SK-N-MC (cell line): ENCODE measurements around the gene ZFAND4.

ENCODE experiments used
- DNase-seq: peaks from one replicate; pipeline ENCODE4 v3.0.0-alpha.2; 2011; ENCODE audit warnings: low read depth, low spot score
- H3K27ac ChIP-seq: fragments of 200-600 bp; sonication (generic); 2 replicates; pipeline ENCODE4 v1.5.1; 2016; ENCODE audit warnings: mixed run types
- H3K36me3 ChIP-seq: fragments of 200-600 bp; sonication (generic); 2 replicates; pipeline ENCODE4 v1.6.1; 2017; ENCODE audit warnings: antibody characterized with exemption, low read length, mixed read lengths; ENCODE audit not compliant: insufficient read depth
- H3K4me3 ChIP-seq: fragments of 200-600 bp; sonication (generic); 2 replicates; pipeline ENCODE4 v1.5.1; 2016
- H3K9ac ChIP-seq: fragments of 200-600 bp; sonication (generic); 2 replicates; pipeline ENCODE4 v1.8.0; 2017; ENCODE audit warnings: mixed run types, mixed read lengths; ENCODE audit not compliant: insufficient read length
- H3K9me3 ChIP-seq: fragments of 200-600 bp; sonication (generic); 2 replicates; pipeline ENCODE4 v1.6.1; 2017; ENCODE audit warnings: low read depth, mild to moderate bottlenecking, antibody characterized with exemption, low read length, moderate library complexity, mixed read lengths
- EZH2 ChIP-seq: fragments of 200-600 bp; sonication (generic); IDR thresholded peaks from one replicate; pipeline ENCODE4 v1.6.1; 2017; ENCODE audit warnings: antibody characterized with exemption
- FOXP2 ChIP-seq: optimal IDR thresholded peaks from 2 replicates; pipeline ENCODE3; 2011; ENCODE audit warnings: mild to moderate bottlenecking, moderate library complexity; ENCODE audit not compliant: insufficient read depth; ENCODE audit errors: extremely low read length, control extremely low read depth
- POLR2AphosphoS5 ChIP-seq: IDR thresholded peaks from 2 replicates; pipeline ENCODE4 v1.6.1; 2012; ENCODE audit warnings: mild to moderate bottlenecking, low read depth, low read length, borderline replicate concordance

Gene ZFAND4

DNA sequence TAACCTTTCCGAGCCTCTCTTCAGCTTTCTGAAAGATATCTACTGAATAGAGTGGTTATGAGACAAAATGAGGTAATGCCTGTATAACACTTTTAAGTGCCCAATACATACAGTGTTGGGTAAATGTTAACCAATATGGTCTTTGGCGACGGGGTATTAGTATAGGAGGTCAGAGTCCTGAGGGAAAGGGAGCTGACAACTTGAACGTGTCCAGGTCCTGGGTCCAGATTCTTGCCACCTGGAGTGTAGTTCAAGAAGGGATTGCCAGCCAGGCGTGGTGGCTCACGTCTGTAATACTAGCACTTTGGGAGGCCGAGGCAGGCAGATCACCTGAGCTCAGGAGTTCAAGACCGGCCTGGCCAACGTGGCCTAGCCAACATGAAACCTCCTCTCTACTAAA lies 76.0 kb downstream of the ZFAND4 start:
- Histone ChIP-seq H3K36me3 (no peaks in the 10 kb centered on the region), H3K9ac (no peak overlapping the region), H3K9me3 (no peaks in the 10 kb centered on the region), H3K27ac (no peak overlapping the region), H3K4me3 (no peak overlapping the region)
- no peak for TF ChIP-seq EZH2
- no peak for TF ChIP-seq POLR2AphosphoS5
- no peak for TF ChIP-seq FOXP2
- no peak for DNase-seq

DNA sequence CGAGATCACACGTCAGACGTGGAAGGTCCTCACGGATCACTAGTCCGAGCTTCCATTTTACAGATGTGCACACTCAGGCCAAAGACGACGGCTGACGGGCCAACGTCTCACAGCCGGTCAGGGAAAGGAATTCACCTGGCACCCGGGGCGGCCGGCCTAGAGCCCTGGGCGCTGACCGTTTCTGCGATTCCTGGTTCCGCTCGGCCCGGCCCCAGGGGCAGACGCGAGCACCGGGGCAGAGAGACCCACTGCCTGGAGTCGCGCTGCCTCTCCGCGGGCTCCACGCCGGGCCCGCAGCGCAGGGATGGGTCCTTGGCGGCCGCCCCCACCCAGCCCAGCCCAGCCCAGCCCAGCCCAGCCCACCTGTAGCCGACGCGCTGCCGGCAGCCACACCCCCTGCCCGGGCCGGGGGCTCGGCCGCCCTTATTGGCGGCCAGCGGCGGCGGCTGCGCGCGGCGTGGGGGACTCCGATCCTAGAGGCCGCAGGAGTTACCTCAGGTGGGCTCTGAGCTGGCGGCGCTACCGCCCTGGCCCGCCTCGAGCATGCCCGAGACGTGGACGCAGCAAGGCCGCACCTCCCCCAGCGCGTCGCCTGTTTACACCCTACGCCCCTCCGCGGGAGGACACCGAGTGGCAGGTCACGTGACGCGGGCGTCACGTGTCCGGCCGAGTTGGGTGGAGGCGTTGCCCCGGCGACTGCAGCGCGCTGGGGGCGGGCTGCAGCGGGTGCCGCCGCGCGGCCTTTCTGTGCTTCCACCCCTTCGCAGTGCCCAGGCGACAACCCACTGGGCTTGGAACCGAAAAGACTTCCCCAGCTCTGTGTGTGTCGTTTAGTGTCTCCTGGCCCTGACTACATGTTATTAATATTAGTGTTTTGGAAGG lies 78.1 kb downstream of the ZFAND4 start:
- Histone ChIP-seq H3K4me3 (peak overlapping the region; percentile 78), H3K9me3 (no peaks in the 10 kb centered on the region), H3K9ac (peak overlapping the region; percentile 64), H3K36me3 (no peaks in the 10 kb centered on the region), H3K27ac (no peak overlapping the region)
- peak; percentile 2 for DNase-seq
- TF ChIP-seq POLR2AphosphoS5 (peak; percentile 49; the same call in 1 of the 2 replicates), EZH2 (no peak), FOXP2 (peak; percentile 67)

- no peaks in the 10 kb centered on the region for H3K36me3 ChIP-seq
- no peak for DNase-seq
- TF ChIP-seq POLR2AphosphoS5: no peak
- TF ChIP-seq EZH2: no peak
- no peak for TF ChIP-seq FOXP2
- H3K27ac ChIP-seq: no peak overlapping the region
- H3K9ac ChIP-seq: peak overlapping the region; percentile 64
- peak overlapping the region; percentile 78 for H3K4me3 ChIP-seq
- no peaks in the 10 kb centered on the region for H3K9me3 ChIP-seq
These were observed 78.7 kb downstream of the ZFAND4 start for GRCh38 chr10:45593938-45594275.

DNA sequence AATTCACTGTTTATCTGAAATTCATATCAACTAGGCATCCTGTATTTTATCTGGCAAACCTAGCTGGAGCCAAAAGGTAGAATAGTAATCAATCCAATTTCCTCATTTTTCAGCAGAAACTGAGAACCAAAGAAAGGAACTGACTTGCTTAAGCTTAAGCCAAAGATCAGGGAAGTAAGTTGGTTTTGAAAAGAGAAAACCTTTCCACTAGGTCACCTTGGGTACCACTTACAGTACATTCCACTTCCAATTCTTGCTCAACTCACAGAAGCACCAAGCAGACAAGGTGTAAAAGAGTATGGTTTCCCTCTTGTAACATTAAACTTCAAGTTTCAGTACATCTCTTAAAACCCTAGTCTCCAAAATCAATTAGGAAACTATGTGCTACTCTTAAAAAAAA lies 79.6 kb downstream of the ZFAND4 start:
- Histone ChIP-seq H3K9ac (no peak overlapping the region), H3K9me3 (no peaks in the 10 kb centered on the region), H3K4me3 (no peak overlapping the region; the same call in 1 of the 2 replicates), H3K36me3 (no peaks in the 10 kb centered on the region), H3K27ac (no peak overlapping the region)
- TF ChIP-seq EZH2 (no peak), FOXP2 (no peak), POLR2AphosphoS5 (no peak)
- DNase-seq: no peak

DNA sequence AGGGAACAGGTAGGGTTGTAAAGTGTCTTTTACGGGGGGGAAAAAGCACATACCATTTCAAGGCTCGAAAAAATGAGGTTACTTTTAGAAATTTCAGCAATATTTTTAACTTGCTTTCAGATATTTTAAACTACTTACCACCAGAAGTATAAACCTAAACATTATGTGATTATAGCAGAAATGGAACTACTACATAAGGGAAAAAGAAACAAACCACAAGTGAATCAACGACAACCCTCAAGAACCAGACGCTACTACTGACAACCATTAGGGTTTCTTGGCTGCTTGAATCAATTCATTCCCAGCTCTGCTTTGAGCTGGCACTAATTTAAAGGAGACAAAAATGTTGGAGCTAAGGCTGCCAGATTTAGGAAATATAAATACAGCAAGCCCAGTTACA lies 80.1 kb downstream of the ZFAND4 start:
- H3K9ac ChIP-seq: no peak overlapping the region
- H3K9me3 ChIP-seq: no peaks in the 10 kb centered on the region
- no peak for DNase-seq
- no peak overlapping the region for H3K27ac ChIP-seq
- H3K36me3 ChIP-seq: no peaks in the 10 kb centered on the region
- H3K4me3 ChIP-seq: no peak overlapping the region
- TF ChIP-seq EZH2 (no peak), FOXP2 (no peak), POLR2AphosphoS5 (no peak)

DNA sequence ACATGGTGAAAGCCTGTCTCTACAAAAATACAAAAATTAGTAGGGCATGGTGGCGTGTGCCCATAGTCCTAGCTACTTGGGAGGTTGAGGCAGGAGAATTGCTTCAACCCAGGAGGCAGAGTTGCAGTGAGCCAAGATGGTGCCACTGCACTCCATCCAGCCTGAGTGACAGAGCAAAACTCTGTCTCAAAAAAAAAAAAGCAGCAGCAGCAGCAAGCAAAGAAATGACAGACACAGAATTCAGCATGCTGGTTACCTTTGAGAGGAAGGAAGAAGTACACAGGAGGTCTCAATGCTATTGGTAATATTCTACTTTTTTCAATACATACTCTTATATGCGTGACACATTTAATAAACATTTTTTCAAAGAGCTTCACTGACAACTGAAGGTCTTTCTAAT lies 81.3 kb downstream of the ZFAND4 start:
- no peak for TF ChIP-seq FOXP2
- TF ChIP-seq EZH2: no peak
- TF ChIP-seq POLR2AphosphoS5: no peak
- Histone ChIP-seq H3K9ac (no peak overlapping the region), H3K4me3 (no peak overlapping the region), H3K9me3 (no peaks in the 10 kb centered on the region), H3K27ac (no peak overlapping the region), H3K36me3 (no peaks in the 10 kb centered on the region)
- no peak for DNase-seq

DNA sequence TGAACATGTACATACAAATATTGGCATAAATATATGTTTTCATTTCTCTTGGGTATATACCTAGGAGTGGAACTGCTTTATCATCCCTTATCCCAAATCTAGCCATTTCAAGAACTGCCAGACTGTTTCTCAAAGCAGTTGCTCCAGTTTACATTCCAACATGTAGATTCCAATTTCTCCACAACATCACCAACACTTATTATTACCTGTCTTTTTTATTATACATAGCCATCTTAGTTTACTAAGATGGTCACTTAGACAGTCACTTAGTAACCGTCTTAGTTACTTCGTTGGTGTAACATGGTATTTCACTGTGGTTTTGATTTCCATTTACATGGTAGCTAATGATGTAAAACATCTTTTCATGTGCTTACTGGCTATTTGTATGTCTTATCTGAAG lies 82.7 kb downstream of the ZFAND4 start:
- H3K9me3 ChIP-seq: no peaks in the 10 kb centered on the region
- H3K36me3 ChIP-seq: no peaks in the 10 kb centered on the region
- no peak overlapping the region for H3K4me3 ChIP-seq
- TF ChIP-seq FOXP2 (no peak), EZH2 (no peak), POLR2AphosphoS5 (no peak)
- DNase-seq: no peak
- no peak overlapping the region for H3K9ac ChIP-seq
- no peak overlapping the region for H3K27ac ChIP-seq

GRCh38 chr10:45589009-45589408 lies 83.6 kb downstream of the ZFAND4 start:
- TF ChIP-seq FOXP2 (no peak), EZH2 (no peak), POLR2AphosphoS5 (no peak)
- H3K9ac ChIP-seq: no peak overlapping the region
- no peak overlapping the region for H3K27ac ChIP-seq
- H3K9me3 ChIP-seq: no peaks in the 10 kb centered on the region
- no peaks in the 10 kb centered on the region for H3K36me3 ChIP-seq
- DNase-seq: no peak
- no peak overlapping the region for H3K4me3 ChIP-seq

- DNase-seq: no peak
These were observed 86.3 kb downstream of the ZFAND4 start for GRCh38 chr10:45586028-45586824.

More at GRCh38 chr10:45586028-45586824, 86.3 kb downstream of the ZFAND4 start:
- Histone ChIP-seq H3K27ac (no peak overlapping the region), H3K9me3 (no peaks in the 10 kb centered on the region), H3K36me3 (no peaks in the 10 kb centered on the region), H3K4me3 (no peak overlapping the region), H3K9ac (no peak overlapping the region)
- TF ChIP-seq POLR2AphosphoS5 (no peak), EZH2 (no peak), FOXP2 (no peak)
